GM12878 (cell line): ENCODE data around the gene CXorf66. TPM values are rescaled to one million over a fixed set of nuclear protein-coding genes. Genes with fewer than 3 reads are reported as not detected.

Source experiments
- ATAC-seq: fragments of 200-7000 bp; cut with Tn5 transposase; 3 replicates; pipeline ENCODE4 v1.9.1; 2020; ENCODE audit warnings: mild to moderate bottlenecking, moderate library complexity
- BruUV-seq: library from RNA; stranded (reverse); fragments of 400-500 nt; replicated peaks from 2 replicates; lab custom pipeline; 2021; lab: Mats Ljungman, UMichigan
- CTCF ChIA-PET: fragments of 300-600 bp; sonication (Branson Sonifier 250); formaldehyde crosslinking; extraction: SDS; loops from one replicate; lab custom pipeline; 2021; ENCODE audit warnings: inconsistent platforms; lab: Yijun Ruan, JAX
- POLR2A ChIA-PET: fragments of 350-600 bp; formaldehyde crosslinking; extraction: SDS; loops from one replicate; lab custom pipeline; 2021; ENCODE audit warnings: inconsistent platforms; lab: Charles Lee
- RAD21 ChIA-PET: fragments of 300-600 bp; sonication (Branson Sonifier 250); formaldehyde crosslinking; loops from one replicate; lab custom pipeline; 2023; ENCODE audit warnings: antibody characterized with exemption; ENCODE audit not compliant: unreplicated experiment; lab: Charles Lee
- SMC1A ChIA-PET: fragments of 300-600 bp; sonication (Branson Sonifier 250); formaldehyde crosslinking; loops from one replicate; lab custom pipeline; 2023; ENCODE audit not compliant: unreplicated experiment, uncharacterized antibody; lab: Charles Lee
- DNase-seq: peaks from one replicate; pipeline ENCODE4 v3.0.0-alpha.2; 2011; ENCODE audit warnings: low read depth, low spot score
- FAIRE-seq: peaks from 3 replicates; lab custom pipeline; 2011; peaks lifted over from hg19 to GRCh38; lab: Jason Lieb, UNC
- H2AFZ ChIP-seq: 2 replicates; pipeline ENCODE4 v1.6.0; 2011; ENCODE audit warnings: low read depth, low read length, control low read depth; ENCODE audit not compliant: control insufficient read depth
- H3K27ac ChIP-seq: 2 replicates; pipeline ENCODE4 v1.5.1; 2011; ENCODE audit warnings: control low read depth; ENCODE audit not compliant: control insufficient read depth, insufficient read depth
- H3K27me3 ChIP-seq, 2 experiments: replicated peaks in 1 of 2; 2 replicates each; pipeline versions ENCODE4 v1.6.0 to v1.6.1; 2011; ENCODE audit warnings: low read length in 1 of 2; ENCODE audit not compliant: control insufficient read depth in 2 of 2, insufficient read depth in 2 of 2
- H3K36me3 ChIP-seq, 2 experiments: 2 replicates each; pipeline ENCODE4 v1.5.1; 2011; ENCODE audit warnings: low read length in 1 of 2; ENCODE audit not compliant: control insufficient read depth in 2 of 2, insufficient read depth in 2 of 2
- H3K4me1 ChIP-seq: 2 replicates; pipeline ENCODE4 v1.6.1; 2011; ENCODE audit warnings: mild to moderate bottlenecking, low read length, moderate library complexity, mixed read lengths; ENCODE audit not compliant: control insufficient read depth, insufficient read depth
- H3K4me2 ChIP-seq: 2 replicates; pipeline ENCODE4 v1.6.0; 2011; ENCODE audit warnings: control low read depth; ENCODE audit not compliant: control insufficient read depth, insufficient read depth
- H3K4me3 ChIP-seq: fragments of 200-600 bp; sonication (generic); 2 replicates; pipeline ENCODE4 v1.5.1; 2016
- H3K79me2 ChIP-seq: 2 replicates; pipeline ENCODE4 v1.6.0; 2011; ENCODE audit warnings: low read length; ENCODE audit not compliant: control insufficient read depth, insufficient read depth
- H3K9ac ChIP-seq: 2 replicates; pipeline ENCODE4 v1.8.0; 2011; ENCODE audit warnings: low read length, control low read depth, mixed read lengths; ENCODE audit not compliant: control insufficient read depth, insufficient read depth
- H3K9me3 ChIP-seq: replicated peaks from 3 replicates; pipeline ENCODE4 v1.5.1; 2011; ENCODE audit warnings: mild to moderate bottlenecking, low read length; ENCODE audit not compliant: control insufficient read depth, insufficient read depth
- H4K20me1 ChIP-seq: 2 replicates; pipeline ENCODE4 v1.6.0; 2011; ENCODE audit not compliant: control insufficient read depth, insufficient read depth
- BHLHE40 ChIP-seq, 2 experiments: fragments of 450-650 bp in 1 of 2; IDR thresholded peaks; 2 replicates each; pipeline ENCODE4 v1.6.1; 2011 to 2017; ENCODE audit warnings: low read depth in 2 of 2, borderline replicate concordance in 1 of 2, improper control_type of control experiment in 1 of 2, low read length in 1 of 2, mild to moderate bottlenecking in 1 of 2
- MLLT1 ChIP-seq: fragments of 450-650 bp; IDR thresholded peaks from 2 replicates; pipeline ENCODE4 v1.6.1; 2016; ENCODE audit warnings: mild to moderate bottlenecking
- MTA2 ChIP-seq: fragments of 450-650 bp; IDR thresholded peaks from 2 replicates; pipeline ENCODE4 v1.6.1; 2016; ENCODE audit warnings: low read depth, mild to moderate bottlenecking, moderate library complexity
- MYB ChIP-seq: fragments of 150-350 bp; IDR thresholded peaks from 2 replicates; pipeline ENCODE4 v1.6.1; 2014; ENCODE audit warnings: mild to moderate bottlenecking, low read depth, low read length, borderline replicate concordance
- MYC ChIP-seq: IDR thresholded peaks from 2 replicates; pipeline ENCODE4 v1.6.1; 2011; ENCODE audit warnings: mild to moderate bottlenecking, low read length, moderate library complexity, inconsistent platforms; ENCODE audit not compliant: insufficient read depth, insufficient replicate concordance, insufficient read length, severe bottlenecking
- POLR2A ChIP-seq: IDR thresholded peaks from 2 replicates; pipeline ENCODE4 v1.6.1; 2011; ENCODE audit warnings: low read depth, mild to moderate bottlenecking, low read length
- SIN3A ChIP-seq: IDR thresholded peaks from 2 replicates; pipeline ENCODE4 v1.6.1; 2012; ENCODE audit warnings: low read depth, low read length, improper control_type of control experiment
- SMARCA5 ChIP-seq: fragments of 450-650 bp; IDR thresholded peaks from 2 replicates; pipeline ENCODE4 v1.6.1; 2017; ENCODE audit warnings: mild to moderate bottlenecking
- WRNIP1 ChIP-seq: IDR thresholded peaks from 2 replicates; pipeline ENCODE4 v1.6.1; 2011; ENCODE audit warnings: low read depth, low read length, improper control_type of control experiment, borderline replicate concordance
- YBX1 ChIP-seq: fragments of 450-650 bp; IDR thresholded peaks from 2 replicates; pipeline ENCODE4 v1.6.1; 2016; ENCODE audit warnings: antibody characterized with exemption
- ZNF24 ChIP-seq: fragments of 450-650 bp; IDR thresholded peaks from 2 replicates; pipeline ENCODE4 v1.6.1; 2017; ENCODE audit warnings: antibody characterized with exemption, mild to moderate bottlenecking
- WGBS: methylation state at CpG from one replicate; pipeline ENCODE4 v1.1.6; 2016; ENCODE audit warnings: low lambda C conversion rate; ENCODE audit not compliant: insufficient replicate concordance, insufficient coverage; ENCODE audit errors: missing lambda C conversion rate; 5-methylcytosine and 5-hydroxymethylcytosine counted together
- in situ Hi-C: fragments of 300-500 bp; cut with MboI; formaldehyde crosslinking; loops from 9 replicates; pipeline ENCODE4 v1.14.3; 2018; ENCODE audit warnings: mixed read lengths
- intact Hi-C: fragments of 100-400 bp; cut with micrococcal nuclease; formaldehyde crosslinking; loops from one replicate; pipeline ENCODE4 v1.14.2; 2022; ENCODE audit not compliant: unreplicated experiment
- polyA plus RNA-seq, 11 experiments: library from polyadenylated mRNA; depleted of rRNA in 4 of 11; unstranded in 6 of 11; stranded (reverse) in 5 of 11; fragments of >200 nt; fragmentation: Nextera tagmentation in 4 of 11; fragmentation: Illumina TruSeq in 1 of 11; extraction: Ambion mirVana in 4 of 11; extraction: Trizol in 1 of 11; gene quantifications; 1 replicate in 1 of 11; 2 replicates in 10 of 11; pipeline versions ENCODE4 v1.2.1 to v1.2.3, GENCODE V29; 2011 to 2016; ENCODE audit warnings: inconsistent platforms in 2 of 11, missing spikeins in 2 of 11, low read depth in 1 of 11
- total RNA-seq, 4 experiments: library from RNA; depleted of rRNA in 3 of 4; stranded (reverse); fragments of >200 nt in 3 of 4; fragmentation: Illumina TruSeq in 1 of 4; extraction: Trizol in 1 of 4; gene quantifications; 2 replicates each; pipeline versions ENCODE4 v1.2.1 to v1.2.3, GENCODE V29; 2013 to 2021

CXorf66 gene
- total and polyA plus RNA-seq, 10 of the 15 experiments (the other 5 are each of a cell fraction or from before 2014, with no cell fraction given): not detected

- Histone ChIP-seq H3K79me2 (peaks cover 14% of the 10 kb centered on the region), H3K27ac (no peak overlapping the region), H3K9ac (no peak overlapping the region), H3K4me1 (no peaks in the 10 kb centered on the region; the same call in none of the 2 replicates), H3K9me3 (no peaks in the 10 kb centered on the region), H4K20me1 (no peaks in the 10 kb centered on the region), H3K27me3 (no peaks in the 10 kb centered on the region), H3K36me3 (no peaks in the 10 kb centered on the region), H3K4me3 (no peak overlapping the region), H3K4me2 (no peak overlapping the region), H2AFZ (no peak overlapping the region)
- ATAC-seq (no peak), DNase-seq (no peak), FAIRE-seq (no peak)
- no TSS peak for BruUV-seq
- in situ Hi-C loops: no loop called here
- 78% methylated on average over 3 of the region's 3 CpGs for WGBS
- SMC1A ChIA-PET: interaction anchor here (1.0 kb wide), 1 partner anchor 9 kb away, joined by 3 read pairs; no protein-coding TSS in a partner anchor
- CTCF ChIA-PET: no interaction called here
- POLR2A ChIA-PET: no interaction called here
- TF ChIP-seq SIN3A: no peak
- no peak for TF ChIP-seq POLR2A
- TF ChIP-seq SMARCA5: no peak
- no peak for TF ChIP-seq MYC
- TF ChIP-seq WRNIP1: no peak
- no peak for TF ChIP-seq YBX1
- TF ChIP-seq BHLHE40 (IDR thresholded peaks at IDR 0.05; ENCODE audit: borderline replicate concordance in 1 of 2, low read depth in 2 of 2, low read length in 1 of 2): no peak
- TF ChIP-seq ZNF24: no peak
- no peak for TF ChIP-seq MYB
- no peak for TF ChIP-seq MLLT1
- TF ChIP-seq MTA2: no peak
- TF ChIP-seq, all 136 proteins: peak for 0
- intact Hi-C loops: no loop called here
- RAD21 ChIA-PET: no interaction called here
Measured at GRCh38 chrX:139907078-139907477, 58.2 kb downstream of the CXorf66 start.
